ENCODE measurements around the gene MACROH2A1. TPM values are rescaled to one million over a fixed set of nuclear protein-coding genes. Genes with fewer than 3 reads are reported as not detected.

MACROH2A1 gene
- 269 and 285 TPM in 2 replicates for total RNA-seq

GRCh38 chr5:135398855-135399793, at the start of gene MACROH2A1:
Gene MACROH2A1, minus strand, starts transcription at chr5:135399231. Its CDS starts 10,138 bp downstream, at chr5:135389093.

GRCh38 chr5:135447298-135447929, 48.4 kb upstream of the MACROH2A1 start, which contains the start of gene DCANP1:
Gene DCANP1, minus strand, starts transcription at chr5:135447348. Its CDS starts 240 bp downstream, at chr5:135447108.

Other genes starting within 250 kb of the MACROH2A1 start
- gene DCANP1, start 48.1 kb upstream of the MACROH2A1 start, total RNA-seq = not detected in 2 replicates
- gene TIFAB, start 53.1 kb upstream of the MACROH2A1 start, total RNA-seq = not detected in 2 replicates
- gene NEUROG1, start 136.7 kb upstream of the MACROH2A1 start, total RNA-seq = not detected in 2 replicates
- gene CXCL14, start 179.8 kb upstream of the MACROH2A1 start, total RNA-seq = 0.97 and 3.6 TPM in 2 replicates